ENCODE results near the gene PRDM16. TPM values are rescaled to one million over a fixed set of nuclear protein-coding genes. Genes with fewer than 3 reads are reported as not detected.
A peak's percentile ranks its signal among the peaks of the same experiment; 100 is the strongest.

PRDM16 gene
- total and polyA plus RNA-seq, 2 experiments from 2014 or later = 0.14 to 0.16 TPM

GRCh38 chr1:3277623-3278022 is 208.6 kb downstream of the PRDM16 start (continued):
- no peak for TF ChIP-seq REST (IDR thresholded peaks at IDR 0.05; ENCODE audit: unreplicated experiment)
- TF ChIP-seq ETS1 (IDR thresholded peaks at IDR 0.05) = no peak
- TF ChIP-seq EZH2phosphoT487 (IDR thresholded peaks at IDR 0.05; ENCODE audit: unreplicated experiment) = no peak
- no peak for TF ChIP-seq ZNF114 (CRISPR knock-in tag; IDR thresholded peaks at IDR 0.05)
- no peak for TF ChIP-seq POLR2AphosphoS5 (IDR thresholded peaks at IDR 0.05; ENCODE audit: low read depth)

- Histone ChIP-seq H3K9me2 (ENCODE audit: insufficient read depth) (no peaks in the 10 kb centered on the region), H3K4me1 (ENCODE audit: insufficient read depth) (no peaks in the 10 kb centered on the region), H3K4me3 (no peak overlapping the region), H3K79me2 (replicated peaks; ENCODE audit: insufficient read depth) (no peaks in the 10 kb centered on the region), H3K36me3 (ENCODE audit: insufficient read depth) (no peaks in the 10 kb centered on the region), H3K4me2 (no peak overlapping the region), H3K27me3 (ENCODE audit: insufficient read depth) (no peaks in the 10 kb centered on the region), H3K27ac (ENCODE audit: low read depth) (no peak overlapping the region), H3F3A (replicated peaks; ENCODE audit: low read depth) (no peaks in the 10 kb centered on the region), H4K20me1 (replicated peaks; ENCODE audit: insufficient read depth) (no peaks in the 10 kb centered on the region), H2AFZ (no peak overlapping the region)
- H3K27me3 Mint-ChIP-seq (ENCODE audit: insufficient read depth, low read depth, poor library complexity) = no peaks in the 10 kb centered on the region
- ATAC-seq = no peak
- peaks cover 3% of the 10 kb centered on the region; the same call in 2 of the 3 replicates for H3K4me1 Mint-ChIP-seq
- H3K27ac Mint-ChIP-seq = no peak overlapping the region
- peak; percentile 24 for DNase-seq (ENCODE audit: low spot score)
- H3K9me3 Mint-ChIP-seq = no peaks in the 10 kb centered on the region
- no peaks in the 10 kb centered on the region for H3K36me3 Mint-ChIP-seq (ENCODE audit: low read depth)
- H3K4me3 Mint-ChIP-seq = no peak overlapping the region
- no peak for TF ChIP-seq STAT1 (IDR thresholded peaks at IDR 0.05; ENCODE audit: unreplicated experiment)
- TF ChIP-seq CREB1 (CRISPR knock-in tag; IDR thresholded peaks at IDR 0.05; ENCODE audit: low read depth) = no peak
- TF ChIP-seq ZNF331 (CRISPR knock-in tag; IDR thresholded peaks at IDR 0.05; ENCODE audit: low read depth) = no peak
- TF ChIP-seq REST (IDR thresholded peaks at IDR 0.05; ENCODE audit: unreplicated experiment) = no peak
- TF ChIP-seq CTCF (conservative IDR thresholded peaks at IDR 0.05; ENCODE audit: low read depth in 2 of 2) = no peak
- TF ChIP-seq ZNF114 (CRISPR knock-in tag; IDR thresholded peaks at IDR 0.05) = no peak
These were observed 209.6 kb downstream of the PRDM16 start for GRCh38 chr1:3278416-3279181.

Data from GM23338 (cell line).